CD4-positive, alpha-beta T cell treated with Interleukin-21 for 1 hour (primary cell): ENCODE data around the gene TBX2.
"Not testable (repeated sequence)": the region's sequence is repeated elsewhere in the genome, so short reads cannot be mapped to it uniquely, and the experiment has no call there.

ENCODE experiments used
- DNase-seq: peaks from one replicate; pipeline ENCODE4 v3.0.0-alpha.2; 2020

TBX2 gene

DNA sequence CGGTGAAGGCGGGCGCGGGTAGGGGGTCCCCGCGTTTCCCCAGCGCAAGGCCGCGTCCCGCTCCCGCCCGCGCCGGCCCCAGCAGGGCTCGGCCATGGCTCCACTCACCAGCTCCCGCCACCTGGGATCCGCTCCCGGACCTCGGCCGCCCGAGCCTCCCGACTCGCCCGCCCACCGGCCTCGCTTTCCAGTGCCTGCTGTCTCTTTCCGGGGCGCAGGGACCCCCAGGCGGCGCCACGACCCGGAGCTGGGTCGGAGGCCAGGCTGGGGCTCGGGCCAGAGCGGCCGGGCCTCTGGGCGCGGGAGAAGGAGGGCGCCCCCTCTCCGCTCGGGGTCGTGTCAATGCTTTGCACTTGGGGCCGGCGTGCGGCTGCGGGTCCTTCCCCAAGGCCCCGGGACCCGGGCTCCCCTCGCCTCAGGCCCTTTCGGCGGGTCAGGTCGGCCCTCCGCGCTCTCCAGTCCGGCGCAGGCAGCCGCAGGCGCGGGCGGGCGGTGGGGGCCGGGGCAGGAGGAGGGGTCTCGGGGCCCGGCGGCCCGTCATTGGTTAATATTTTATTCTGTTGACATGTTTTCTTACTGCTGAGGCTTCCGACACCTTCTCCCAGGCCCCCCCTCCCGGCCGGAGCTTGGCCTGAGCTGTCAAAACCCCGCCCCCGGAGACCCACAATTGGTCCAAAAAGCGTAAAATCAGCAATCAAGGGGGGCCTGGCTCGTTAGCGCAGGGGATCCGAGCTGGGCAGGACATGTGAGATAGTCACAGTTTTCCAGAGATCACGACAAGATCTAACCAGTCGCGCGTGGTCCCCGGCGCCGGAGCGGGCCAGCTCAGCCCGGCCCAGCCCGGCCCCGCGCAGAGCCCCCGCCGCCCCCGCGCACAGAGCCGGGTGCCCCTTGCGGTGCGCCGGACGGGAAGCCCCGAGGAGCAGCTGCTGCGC, at the start of gene TBX2:
TSS of gene TBX2 (plus strand) at position 713 of the 935 bp plus-strand sequence. CDS start 334 bp downstream, outside the sequence.
- DNase-seq: no peak

DNA sequence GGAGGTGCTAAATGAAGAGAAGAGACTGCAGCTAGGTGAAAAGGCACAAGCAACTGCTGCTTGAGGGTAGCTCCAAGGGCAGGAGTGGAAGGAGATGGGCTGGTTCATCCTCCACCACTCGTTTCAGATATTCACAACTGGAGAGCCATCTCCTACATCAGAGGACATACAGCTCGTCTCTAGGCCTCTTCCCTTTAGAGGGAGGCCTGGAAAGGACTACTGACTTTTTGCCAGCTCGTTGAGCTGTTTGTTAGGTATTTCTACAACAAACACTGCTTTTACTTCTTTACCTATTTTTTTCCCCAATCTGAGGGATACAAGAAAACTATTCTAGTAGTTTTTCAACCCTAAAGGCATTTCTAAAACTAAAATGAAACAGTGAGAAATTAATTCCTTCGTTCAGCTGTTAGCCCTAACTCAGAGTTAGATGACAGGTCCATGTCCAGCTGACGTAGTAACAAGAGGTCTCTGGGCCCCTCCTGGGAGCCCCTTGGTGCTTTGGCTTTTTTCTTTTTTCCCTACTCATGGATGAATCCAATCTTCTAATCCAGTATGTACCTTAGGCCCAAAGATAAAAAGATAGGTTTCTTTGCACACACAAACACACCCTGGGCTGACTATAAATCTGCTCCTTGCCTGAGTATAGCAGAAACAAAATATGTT, 47.8 kb upstream of the TBX2 start:
- DNase-seq: no peak

DNA sequence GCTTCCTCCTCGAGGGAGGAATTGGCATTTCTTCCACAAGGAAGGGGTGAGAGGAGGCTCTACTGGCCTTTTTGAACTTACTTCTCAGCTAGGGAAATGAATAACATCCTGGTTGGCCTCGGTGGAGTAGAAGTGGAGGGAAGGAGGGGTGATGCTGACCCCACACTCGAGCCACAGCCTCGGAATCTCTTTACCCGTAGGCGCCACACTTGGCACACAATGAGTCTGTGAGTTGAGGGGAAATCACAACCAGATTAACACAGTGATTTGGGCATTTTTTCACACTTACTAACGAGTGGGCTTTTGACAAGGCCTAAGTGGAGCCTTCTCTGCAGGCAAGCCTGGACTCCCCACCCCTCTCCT, 47.3 kb upstream of the TBX2 start:
- DNase-seq: no peak

- no peak for DNase-seq
These were observed 46.7 kb upstream of the TBX2 start for GRCh38 chr17:61352781-61353491.

DNA sequence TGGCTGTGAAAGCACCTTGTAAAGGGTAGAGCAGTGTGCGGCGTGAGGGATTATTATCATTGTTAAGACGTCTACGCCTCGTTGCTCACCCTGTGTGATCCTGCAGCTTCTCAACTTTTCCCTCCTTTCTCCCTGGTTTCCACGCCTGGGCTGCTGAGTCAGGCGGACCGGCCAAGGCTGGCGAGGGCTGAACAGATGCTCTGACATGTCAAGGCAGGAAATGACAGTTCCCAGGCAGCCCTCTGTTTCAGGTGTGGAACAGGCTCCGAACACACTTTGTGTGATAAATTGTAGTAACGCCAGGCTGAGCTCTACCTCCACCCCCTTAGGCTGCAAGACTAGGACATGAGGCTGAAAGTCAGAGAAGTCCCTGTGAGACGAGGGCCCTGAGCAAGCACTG, 46.0 kb upstream of the TBX2 start:
- DNase-seq: no peak

DNA sequence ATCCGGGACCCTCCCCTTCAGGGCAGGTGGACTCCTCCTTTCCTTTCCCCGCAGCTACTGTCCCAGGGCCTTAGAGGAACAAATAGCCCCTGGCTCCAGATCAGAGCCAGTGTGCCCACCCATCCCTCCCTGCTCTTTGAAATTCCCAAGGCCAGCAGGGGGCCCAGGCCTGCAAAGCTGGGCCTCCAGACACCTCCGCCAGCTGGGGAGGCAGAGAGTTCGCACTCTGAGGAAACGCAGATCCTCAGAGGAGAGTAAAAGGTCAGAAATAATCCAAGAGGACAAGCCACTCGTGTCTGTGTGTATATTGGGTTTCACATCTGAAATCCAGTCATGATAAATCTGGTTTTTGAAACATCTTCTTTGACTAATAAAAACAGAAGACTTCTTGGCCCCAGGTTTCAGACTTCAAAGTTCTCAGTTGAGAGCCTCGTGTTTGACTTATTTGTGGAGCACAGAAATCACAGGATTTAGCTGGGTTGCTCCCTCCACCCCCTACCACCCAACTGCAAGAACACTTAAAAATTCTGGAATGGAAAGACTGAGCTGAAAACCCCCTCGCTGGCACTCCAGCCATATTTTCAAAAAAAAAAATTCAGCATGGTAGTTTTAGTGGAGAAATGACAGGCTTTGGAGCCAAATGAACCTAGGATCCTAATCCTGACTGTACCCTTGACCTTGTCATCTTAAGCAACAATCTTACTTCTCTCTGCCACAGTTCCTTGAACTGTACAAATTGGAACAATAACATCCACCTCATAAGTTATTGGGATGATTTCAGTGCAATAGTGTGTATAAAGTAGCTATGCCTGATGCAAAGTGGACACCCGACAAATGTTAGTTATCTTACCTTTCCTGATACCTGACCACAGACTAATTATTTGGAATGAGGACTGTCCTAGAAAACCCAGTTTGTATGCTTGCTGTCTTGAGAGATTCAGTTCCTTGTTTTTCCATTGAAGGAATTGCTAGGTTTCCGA, 44.5 kb upstream of the TBX2 start:
- no peak for DNase-seq

GRCh38 chr17:61357061-61357460, 42.6 kb upstream of the TBX2 start:
- DNase-seq: not testable (repeated sequence)

DNA sequence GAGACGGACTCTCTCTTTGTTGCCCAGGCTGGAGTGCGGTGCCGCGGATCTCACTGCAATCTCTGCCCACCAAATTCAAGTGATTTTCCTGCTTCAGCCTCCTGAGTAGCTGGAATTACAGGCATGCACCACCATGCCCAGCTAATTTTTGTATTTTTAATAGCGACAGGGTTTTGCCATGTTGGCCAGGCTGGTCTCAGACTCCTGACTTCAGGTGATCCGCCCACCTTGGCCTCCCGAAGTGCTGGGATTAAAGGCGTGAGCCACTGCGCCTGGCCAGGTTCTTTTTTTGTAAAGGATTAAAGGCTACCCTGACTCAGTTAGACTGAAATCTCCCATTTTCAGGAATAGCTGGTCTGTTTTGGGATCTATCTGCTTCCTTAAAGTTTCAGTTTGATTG, 40.1 kb upstream of the TBX2 start:
- not testable (repeated sequence) for DNase-seq

DNA sequence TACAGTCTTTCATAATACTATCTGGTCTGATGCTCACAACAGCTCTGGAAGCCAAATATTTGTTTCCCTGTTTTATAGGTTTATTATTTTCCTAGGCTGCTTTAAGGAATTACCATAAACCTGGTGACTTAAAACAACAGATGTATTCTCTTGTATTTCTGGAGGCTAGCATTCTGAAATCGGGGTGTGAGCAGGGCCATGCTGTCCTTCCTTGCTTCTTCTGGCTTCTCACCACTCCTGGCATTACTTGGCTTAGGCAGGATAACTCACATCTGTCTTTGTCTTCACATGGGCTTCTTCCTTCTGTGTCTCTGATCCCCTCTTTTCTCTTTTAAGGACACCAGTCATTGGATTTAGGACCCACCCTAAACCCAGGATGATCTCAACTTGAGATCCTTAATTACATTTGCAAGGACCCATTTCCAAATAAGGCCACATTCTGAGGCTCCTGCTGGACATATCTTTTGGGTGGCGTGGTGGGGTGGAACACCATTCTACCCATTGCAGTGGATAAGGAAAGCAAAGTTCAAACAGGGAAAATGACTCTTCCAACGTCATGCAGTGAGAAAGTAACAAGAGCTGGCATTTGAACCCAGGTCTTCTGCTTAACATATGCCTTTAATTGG, 39.2 kb upstream of the TBX2 start:
- DNase-seq: no peak

DNA sequence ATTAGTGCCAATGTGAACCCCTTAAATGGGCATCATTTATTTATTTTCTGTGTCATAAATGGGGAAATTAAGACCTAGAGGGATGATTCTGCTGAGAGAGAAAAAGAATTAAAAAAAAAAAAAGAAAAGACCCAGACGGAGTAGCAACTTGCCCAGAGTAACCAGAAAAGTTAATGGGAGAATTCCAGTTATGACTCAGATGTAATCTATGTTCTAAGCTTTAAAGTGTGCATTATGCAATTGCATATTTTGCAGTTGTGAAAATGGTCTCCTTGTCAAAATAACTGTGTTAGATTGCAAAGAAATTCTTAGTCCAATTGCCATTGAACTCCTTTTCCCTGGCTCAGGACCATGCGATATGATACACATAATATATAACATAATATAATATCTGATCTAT, 38.6 kb upstream of the TBX2 start:
- no peak for DNase-seq

- DNase-seq: no peak
These were observed 37.2 kb upstream of the TBX2 start for GRCh38 chr17:61362396-61362795.

DNA sequence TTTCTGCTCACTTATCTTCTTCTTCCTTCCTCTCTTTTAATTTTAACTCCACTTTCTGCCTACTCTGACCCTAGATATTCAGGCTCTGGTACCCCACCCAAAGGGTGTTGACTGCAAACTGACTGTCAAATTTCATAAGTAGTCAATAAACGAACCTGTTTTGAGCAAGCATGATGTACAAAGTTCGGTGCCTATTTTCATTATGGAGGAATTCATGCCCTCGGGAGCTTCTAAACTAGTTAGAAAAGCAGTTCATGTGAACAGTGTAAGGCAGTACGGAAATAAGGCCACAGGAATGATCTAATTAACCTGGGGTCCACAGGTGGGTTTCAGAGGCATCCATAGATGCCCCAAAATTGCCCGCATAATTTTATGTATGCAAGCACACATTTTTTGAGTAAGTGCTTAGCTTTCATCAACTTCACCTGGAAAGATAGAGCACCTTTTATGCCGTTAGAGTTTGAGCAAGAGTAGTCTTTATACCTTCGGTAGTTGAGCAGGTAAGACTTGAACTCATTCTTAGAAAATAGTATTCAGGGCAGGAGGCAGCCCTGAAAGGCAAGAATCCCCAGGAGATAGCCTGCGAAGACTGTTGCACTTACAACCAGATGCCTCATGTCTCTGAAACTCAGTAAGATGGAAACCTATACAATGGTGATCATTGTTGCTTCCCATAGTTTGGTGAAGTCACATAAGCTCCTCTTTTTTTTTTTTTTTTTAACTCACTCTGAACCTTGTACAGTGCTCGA, 36.6 kb upstream of the TBX2 start:
- DNase-seq: no peak

DNA sequence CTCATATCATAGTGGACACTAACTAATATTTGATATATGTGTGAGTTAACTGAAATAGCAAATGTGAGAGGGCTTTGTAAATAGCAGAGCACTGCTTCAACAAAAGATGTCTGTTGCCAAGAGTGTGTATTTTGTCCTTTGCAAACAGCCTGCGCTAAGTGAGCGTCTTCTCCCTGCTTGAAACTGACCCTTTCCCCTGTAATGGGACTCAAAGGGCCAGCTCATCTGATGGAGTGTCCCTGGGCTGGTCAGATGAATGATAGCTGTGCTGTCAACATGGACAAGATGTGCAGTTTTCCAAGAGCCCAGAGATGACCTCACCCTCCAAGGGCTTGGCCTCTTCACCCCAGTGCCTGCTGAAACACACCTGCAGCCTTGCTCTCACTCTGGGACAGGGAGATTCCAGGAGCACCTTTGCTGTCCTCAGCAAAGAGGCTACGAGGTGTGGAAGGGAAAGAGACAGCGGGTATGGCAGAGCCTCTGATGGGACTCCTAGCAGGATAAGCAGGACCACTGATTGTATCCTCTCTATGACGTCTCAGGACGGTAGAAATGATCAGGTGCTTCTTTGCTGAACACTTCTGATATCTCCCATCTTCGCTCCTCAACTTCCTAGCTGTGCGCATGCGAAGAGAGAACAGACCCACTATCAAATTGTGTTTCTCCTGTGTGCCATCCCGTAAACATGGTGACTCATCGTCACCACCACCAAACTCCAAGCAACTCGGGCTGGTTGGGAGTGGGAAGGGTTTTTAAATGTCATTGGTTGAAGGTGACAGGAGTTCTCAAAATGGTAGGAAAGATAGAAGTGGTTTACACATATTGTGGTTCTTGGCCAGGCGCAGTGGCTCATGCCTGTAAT, 35.8 kb upstream of the TBX2 start:
- no peak for DNase-seq

DNA sequence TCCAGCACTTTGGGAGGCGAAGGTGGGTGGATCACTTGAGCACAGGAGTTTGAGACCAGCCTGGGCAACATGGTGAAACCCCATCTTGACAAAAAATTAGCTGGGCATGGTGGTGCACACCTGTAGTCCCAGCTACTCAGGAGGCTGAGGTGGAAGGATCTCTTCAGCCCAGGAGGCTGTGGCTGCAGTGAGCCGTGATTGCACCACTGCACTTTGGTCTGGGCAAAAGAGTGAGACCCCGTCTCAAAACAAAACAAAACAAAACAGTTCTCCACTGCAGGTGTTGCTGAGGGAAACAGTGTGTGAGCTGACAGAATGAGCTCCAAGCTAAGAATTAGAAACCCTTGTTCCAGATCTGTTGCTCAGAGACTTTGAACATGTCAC, 35.2 kb upstream of the TBX2 start:
- no peak for DNase-seq

GRCh38 chr17:61366076-61366714, 33.4 kb upstream of the TBX2 start:
- no peak for DNase-seq

DNA sequence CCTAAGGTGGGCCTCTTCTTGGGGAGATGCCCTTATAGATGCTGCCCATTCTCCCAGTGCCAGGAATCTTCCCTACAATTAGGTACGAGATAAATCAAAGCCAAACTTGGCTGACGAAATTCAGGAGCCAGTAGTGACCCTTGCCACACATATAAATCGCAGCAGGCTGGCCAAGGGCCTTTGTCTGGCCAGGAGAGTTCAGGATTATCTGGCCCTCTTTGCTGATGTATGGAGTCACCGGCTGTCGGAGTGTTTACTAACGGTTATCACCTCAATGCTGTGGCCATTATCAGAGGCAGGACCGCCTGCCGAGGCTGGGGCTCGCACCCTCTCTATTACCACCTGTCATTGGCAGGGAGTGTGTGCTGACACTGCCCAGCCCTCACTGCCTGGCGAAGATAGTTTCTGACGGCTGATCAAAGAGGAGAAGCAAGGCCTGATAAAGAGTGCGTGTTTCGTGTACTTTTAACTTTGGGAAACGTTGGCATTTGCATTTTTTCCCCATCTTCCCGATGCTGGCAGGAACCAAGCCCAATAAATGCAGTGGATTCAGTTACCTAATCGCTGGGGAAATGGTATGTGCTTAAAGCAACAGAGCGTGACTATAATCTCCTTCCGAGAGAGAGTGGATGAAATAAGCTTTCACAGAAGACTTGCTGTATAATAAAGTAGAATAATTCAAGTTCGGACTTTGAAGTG, 32.8 kb upstream of the TBX2 start:
- no peak for DNase-seq

GRCh38 chr17:61368049-61368831, 31.4 kb upstream of the TBX2 start:
- DNase-seq: no peak

- DNase-seq: no peak
These were observed 30.7 kb upstream of the TBX2 start for GRCh38 chr17:61368832-61369450.
